HEK293 (cell line): ENCODE measurements around the gene METTL26.

Experiments used
- HOXC10 ChIP-seq: sonication (generic); formaldehyde crosslinking; IDR thresholded peaks from 2 replicates; pipeline ENCODE4 v1.8.1; 2023; ENCODE audit warnings: mild to moderate bottlenecking, missing genetic modification reagents
- IKZF3 ChIP-seq: fragments of 450-650 bp; IDR thresholded peaks from 2 replicates; pipeline ENCODE4 v1.5.0; 2018; ENCODE audit warnings: missing biosample characterization, mild to moderate bottlenecking, missing genetic modification characterization, moderate library complexity
- KLF1 ChIP-seq: fragments of 450-650 bp; formaldehyde crosslinking; IDR thresholded peaks from 2 replicates; pipeline ENCODE4 v1.5.1; 2016; ENCODE audit warnings: missing biosample characterization, missing genetic modification characterization
- KLF10 ChIP-seq: fragments of 450-650 bp; IDR thresholded peaks from 2 replicates; pipeline ENCODE4 v1.5.1; 2018; ENCODE audit warnings: missing biosample characterization, mild to moderate bottlenecking, missing genetic modification characterization
- KLF7 ChIP-seq: fragments of 450-650 bp; formaldehyde crosslinking; IDR thresholded peaks from 2 replicates; pipeline ENCODE4 v1.5.1; 2016; ENCODE audit warnings: missing biosample characterization, missing genetic modification characterization, borderline replicate concordance
- KLF8 ChIP-seq: fragments of 450-650 bp; formaldehyde crosslinking; IDR thresholded peaks from 2 replicates; pipeline ENCODE4 v1.5.1; 2016; ENCODE audit warnings: missing biosample characterization, missing genetic modification characterization
- SP2 ChIP-seq: fragments of 450-650 bp; formaldehyde crosslinking; IDR thresholded peaks from 2 replicates; pipeline ENCODE4 v1.5.1; 2016; ENCODE audit warnings: missing biosample characterization, missing genetic modification characterization
- SP7 ChIP-seq: fragments of 450-650 bp; formaldehyde crosslinking; IDR thresholded peaks from 2 replicates; pipeline ENCODE4 v1.5.1; 2016; ENCODE audit warnings: missing biosample characterization, missing genetic modification characterization
- ZBTB20 ChIP-seq: fragments of 450-650 bp; formaldehyde crosslinking; IDR thresholded peaks from 2 replicates; pipeline ENCODE4 v1.5.1; 2016; ENCODE audit warnings: missing biosample characterization, missing genetic modification characterization
- ZBTB44 ChIP-seq: fragments of 450-650 bp; IDR thresholded peaks from 2 replicates; pipeline ENCODE4 v1.5.1; 2018; ENCODE audit warnings: missing biosample characterization, mild to moderate bottlenecking, missing genetic modification characterization
- ZEB2 ChIP-seq: fragments of 450-650 bp; formaldehyde crosslinking; IDR thresholded peaks from 2 replicates; pipeline ENCODE4 v1.5.1; 2016; ENCODE audit warnings: missing biosample characterization, missing genetic modification characterization
- ZFP37 ChIP-seq: fragments of 450-650 bp; formaldehyde crosslinking; IDR thresholded peaks from 2 replicates; pipeline ENCODE4 v1.5.1; 2016; ENCODE audit warnings: missing biosample characterization, missing genetic modification characterization
- ZNF114 ChIP-seq: fragments of 450-650 bp; formaldehyde crosslinking; IDR thresholded peaks from 2 replicates; pipeline ENCODE4 v1.5.0; 2017; ENCODE audit warnings: missing biosample characterization, missing genetic modification characterization
- ZNF2 ChIP-seq: fragments of 450-650 bp; formaldehyde crosslinking; IDR thresholded peaks from 2 replicates; pipeline ENCODE4 v1.5.1; 2016; ENCODE audit warnings: missing biosample characterization, missing genetic modification characterization
- ZNF24 ChIP-seq: fragments of 450-650 bp; formaldehyde crosslinking; IDR thresholded peaks from 2 replicates; pipeline ENCODE4 v1.5.1; 2016; ENCODE audit warnings: missing biosample characterization, missing genetic modification characterization
- ZNF354C ChIP-seq: fragments of 450-650 bp; formaldehyde crosslinking; IDR thresholded peaks from 2 replicates; pipeline ENCODE4 v1.5.1; 2016; ENCODE audit warnings: missing biosample characterization, missing genetic modification characterization, low read depth, borderline replicate concordance
- ZNF37A ChIP-seq: fragments of 450-650 bp; IDR thresholded peaks from 2 replicates; pipeline ENCODE4 v1.5.1; 2018; ENCODE audit warnings: missing biosample characterization, missing genetic modification characterization
- ZNF433 ChIP-seq: fragments of 450-650 bp; formaldehyde crosslinking; IDR thresholded peaks from 2 replicates; pipeline ENCODE4 v1.5.1; 2016; ENCODE audit warnings: missing biosample characterization, missing genetic modification characterization, low read depth
- ZNF510 ChIP-seq: fragments of 450-650 bp; formaldehyde crosslinking; IDR thresholded peaks from 2 replicates; pipeline ENCODE4 v1.5.1; 2018; ENCODE audit warnings: mild to moderate bottlenecking, missing genetic modification characterization, missing biosample characterization; ENCODE audit not compliant: insufficient replicate concordance
- ZNF518A ChIP-seq: fragments of 450-650 bp; formaldehyde crosslinking; conservative IDR thresholded peaks from 2 replicates; pipeline ENCODE4 v1.5.1; 2016; ENCODE audit warnings: low read depth, missing biosample characterization, missing genetic modification characterization
- ZNF629 ChIP-seq: fragments of 450-650 bp; formaldehyde crosslinking; IDR thresholded peaks from 2 replicates; pipeline ENCODE4 v1.5.1; 2017; ENCODE audit warnings: missing biosample characterization, missing genetic modification characterization
- ZNF639 ChIP-seq: fragments of 450-650 bp; formaldehyde crosslinking; IDR thresholded peaks from 2 replicates; pipeline ENCODE4 v1.5.1; 2016; ENCODE audit warnings: missing biosample characterization, missing genetic modification characterization
- ZNF670 ChIP-seq: fragments of 450-650 bp; formaldehyde crosslinking; IDR thresholded peaks from 2 replicates; pipeline ENCODE4 v1.5.1; 2016; ENCODE audit warnings: missing biosample characterization, missing genetic modification characterization, low read depth
- ZNF792 ChIP-seq: fragments of 450-650 bp; formaldehyde crosslinking; IDR thresholded peaks from 2 replicates; pipeline ENCODE4 v1.5.1; 2016; ENCODE audit warnings: missing biosample characterization, missing genetic modification characterization
- ZNF830 ChIP-seq: fragments of 450-650 bp; IDR thresholded peaks from 2 replicates; pipeline ENCODE4 v1.5.0; 2018; ENCODE audit warnings: missing biosample characterization, missing genetic modification characterization, low read depth, mild to moderate bottlenecking, moderate library complexity
- ZSCAN5A ChIP-seq: fragments of 450-650 bp; formaldehyde crosslinking; IDR thresholded peaks from 2 replicates; pipeline ENCODE4 v1.5.1; 2016; ENCODE audit warnings: missing biosample characterization, missing genetic modification characterization
- TF ChIP-seq, protein P1 (sequence below): fragments of 450-650 bp; formaldehyde crosslinking; IDR thresholded peaks from 2 replicates; pipeline ENCODE4 v1.5.1; 2016; ENCODE audit warnings: missing biosample characterization, missing genetic modification characterization
- TF ChIP-seq, protein P2 (sequence below): fragments of 450-650 bp; formaldehyde crosslinking; optimal IDR thresholded peaks from 2 replicates; pipeline ENCODE3; 2016; ENCODE audit warnings: missing biosample characterization, mild to moderate bottlenecking, missing genetic modification characterization

The METTL26 gene

GRCh38 chr16:684071-684794, 48.1 kb upstream of the METTL26 start, which contains the start of gene JMJD8 (continued):
- TF ChIP-seq, protein P1, sequence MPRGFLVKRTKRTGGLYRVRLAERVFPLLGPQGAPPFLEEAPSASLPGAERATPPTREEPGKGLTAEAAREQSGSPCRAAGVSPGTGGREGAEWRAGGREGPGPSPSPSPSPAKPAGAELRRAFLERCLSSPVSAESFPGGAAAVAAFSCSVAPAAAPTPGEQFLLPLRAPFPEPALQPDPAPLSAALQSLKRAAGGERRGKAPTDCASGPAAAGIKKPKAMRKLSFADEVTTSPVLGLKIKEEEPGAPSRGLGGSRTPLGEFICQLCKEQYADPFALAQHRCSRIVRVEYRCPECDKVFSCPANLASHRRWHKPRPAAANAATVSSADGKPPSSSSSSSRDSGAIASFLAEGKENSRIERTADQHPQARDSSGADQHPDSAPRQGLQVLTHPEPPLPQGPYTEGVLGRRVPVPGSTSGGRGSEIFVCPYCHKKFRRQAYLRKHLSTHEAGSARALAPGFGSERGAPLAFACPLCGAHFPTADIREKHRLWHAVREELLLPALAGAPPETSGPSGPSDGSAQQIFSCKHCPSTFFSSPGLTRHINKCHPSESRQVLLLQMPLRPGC = peak; percentile 64; the same call in 1 of the 2 replicates
- TF ChIP-seq ZNF792 = no peak
- TF ChIP-seq ZNF114 (tag by site-specific recombination) = no peak
- 0 out of 2 replicates have a peak, but pooled peaks have one; percentile 15 for TF ChIP-seq ZNF37A (tag by site-specific recombination)
- TF ChIP-seq ZEB2 (tag by site-specific recombination) = peak; percentile 43
- no peak for TF ChIP-seq ZNF830
- peak; percentile 64 for TF ChIP-seq ZNF2 (tag by site-specific recombination)
- peak; percentile 26; the same call in 1 of the 2 replicates for TF ChIP-seq KLF8 (tag by site-specific recombination)
- TF ChIP-seq ZNF670 (tag by site-specific recombination) = no peak
- TF ChIP-seq ZNF518A = peak; percentile 69
- TF ChIP-seq KLF1 (tag by site-specific recombination) = peak; percentile 86
- TF ChIP-seq ZBTB20 (tag by site-specific recombination) = peak; percentile 48; the same call in 1 of the 2 replicates
- TF ChIP-seq ZSCAN5A = peak; percentile 8; the same call in 1 of the 2 replicates
- TF ChIP-seq KLF10 (tag by site-specific recombination) = peak; percentile 48; the same call in 1 of the 2 replicates
- no peak for TF ChIP-seq ZNF510 (tag by site-specific recombination)
- no peak for TF ChIP-seq HOXC10
- peak; percentile 95 for TF ChIP-seq SP2 (tag by site-specific recombination)
- no peak for TF ChIP-seq ZNF24 (tag by site-specific recombination)
- no peak for TF ChIP-seq ZNF354C
- peak; percentile 28; the same call in 1 of the 2 replicates for TF ChIP-seq ZNF639
- peak; percentile 67 for TF ChIP-seq ZNF629 (tag by site-specific recombination)
- TF ChIP-seq ZBTB44 = peak; percentile 53; the same call in 1 of the 2 replicates
- TF ChIP-seq, protein P2, sequence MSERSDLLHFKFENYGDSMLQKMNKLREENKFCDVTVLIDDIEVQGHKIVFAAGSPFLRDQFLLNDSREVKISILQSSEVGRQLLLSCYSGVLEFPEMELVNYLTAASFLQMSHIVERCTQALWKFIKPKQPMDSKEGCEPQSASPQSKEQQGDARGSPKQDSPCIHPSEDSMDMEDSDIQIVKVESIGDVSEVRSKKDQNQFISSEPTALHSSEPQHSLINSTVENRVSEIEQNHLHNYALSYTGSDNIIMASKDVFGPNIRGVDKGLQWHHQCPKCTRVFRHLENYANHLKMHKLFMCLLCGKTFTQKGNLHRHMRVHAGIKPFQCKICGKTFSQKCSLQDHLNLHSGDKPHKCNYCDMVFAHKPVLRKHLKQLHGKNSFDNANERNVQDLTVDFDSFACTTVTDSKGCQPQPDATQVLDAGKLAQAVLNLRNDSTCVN (tag by site-specific recombination) = no peak
- peak; percentile 30 for TF ChIP-seq SP7 (tag by site-specific recombination)
- no peak; the same call in 1 of the 2 replicates for TF ChIP-seq IKZF3 (tag by site-specific recombination)
- no peak for TF ChIP-seq ZNF433 (tag by site-specific recombination)
- no peak for TF ChIP-seq ZFP37
- peak; percentile 70 for TF ChIP-seq KLF7 (tag by site-specific recombination)
